GM12878 (cell line): ENCODE measurements around the gene PSMC3. TPM values are rescaled to one million over a fixed set of nuclear protein-coding genes. Genes with fewer than 3 reads are reported as not detected.

Source experiments
- BCLAF1 ChIP-seq: fragments of 450-650 bp; IDR thresholded peaks from 2 replicates; pipeline ENCODE4 v1.6.1; 2017; ENCODE audit warnings: antibody characterized with exemption, mild to moderate bottlenecking, moderate library complexity
- E2F4 ChIP-seq: IDR thresholded peaks from 2 replicates; pipeline ENCODE4 v1.6.1; 2012; ENCODE audit warnings: low read depth, low read length, improper control_type of control experiment
- EGR1 ChIP-seq, 2 experiments: IDR thresholded peaks; 1 replicate in 1 of 2; 2 replicates in 1 of 2; pipeline ENCODE4 v1.6.1; 2011 to 2012; ENCODE audit warnings: low read depth in 2 of 2, low read length in 2 of 2, borderline replicate concordance in 1 of 2, mild to moderate bottlenecking in 1 of 2, moderate library complexity in 1 of 2
- ESRRA ChIP-seq: IDR thresholded peaks from 2 replicates; pipeline ENCODE4 v1.6.1; 2012; ENCODE audit warnings: mild to moderate bottlenecking, low read length, improper control_type of control experiment
- FOS ChIP-seq: IDR thresholded peaks from 3 replicates; pipeline ENCODE4 v1.6.1; 2011; ENCODE audit warnings: borderline replicate concordance; ENCODE audit not compliant: insufficient read length; ENCODE audit errors: extremely low read depth
- HDAC6 ChIP-seq: fragments of 200-600 bp; sonication (generic); IDR thresholded peaks from one replicate; pipeline ENCODE4 v1.8.0; 2017; ENCODE audit warnings: antibody characterized with exemption; ENCODE audit not compliant: unreplicated experiment
- NFXL1 ChIP-seq: fragments of 450-650 bp; IDR thresholded peaks from 2 replicates; pipeline ENCODE4 v1.6.1; 2017; ENCODE audit warnings: antibody characterized with exemption, mild to moderate bottlenecking, borderline replicate concordance
- NFYA ChIP-seq: IDR thresholded peaks from 2 replicates; pipeline ENCODE4 v1.6.1; 2011; ENCODE audit warnings: low read depth, mild to moderate bottlenecking, low read length, improper control_type of control experiment, borderline replicate concordance
- NR2C2 ChIP-seq: IDR thresholded peaks from 2 replicates; pipeline ENCODE4 v1.6.1; 2011; ENCODE audit warnings: borderline replicate concordance, low read depth; ENCODE audit not compliant: control insufficient read depth, insufficient read length
- POLR2AphosphoS2 ChIP-seq: IDR thresholded peaks from 2 replicates; pipeline ENCODE4 v1.6.1; 2011; ENCODE audit warnings: low read depth, mild to moderate bottlenecking, low read length, improper control_type of control experiment, moderate library complexity
- RELA ChIP-seq: fragments of 450-650 bp; IDR thresholded peaks from 2 replicates; pipeline ENCODE4 v1.8.0; 2014; ENCODE audit warnings: borderline replicate concordance; ENCODE audit not compliant: partially characterized antibody
- RELB ChIP-seq: fragments of 450-650 bp; IDR thresholded peaks from 2 replicates; pipeline ENCODE4 v1.6.1; 2017; ENCODE audit warnings: low read depth, mild to moderate bottlenecking, moderate library complexity
- SIX5 ChIP-seq: IDR thresholded peaks from 2 replicates; pipeline ENCODE4 v1.6.1; 2011; ENCODE audit warnings: mild to moderate bottlenecking, low read depth, low read length, moderate library complexity; ENCODE audit not compliant: severe bottlenecking
- SUPT20H ChIP-seq: IDR thresholded peaks from 2 replicates; pipeline ENCODE4 v1.6.1; 2011; ENCODE audit warnings: low read depth, mild to moderate bottlenecking, low read length, moderate library complexity, borderline replicate concordance; ENCODE audit not compliant: control insufficient read depth
- TCF7 ChIP-seq: IDR thresholded peaks from 2 replicates; pipeline ENCODE4 v1.6.1; 2014; ENCODE audit warnings: antibody characterized with exemption, borderline replicate concordance
- WRNIP1 ChIP-seq: IDR thresholded peaks from 2 replicates; pipeline ENCODE4 v1.6.1; 2011; ENCODE audit warnings: low read depth, low read length, improper control_type of control experiment, borderline replicate concordance
- YY1 ChIP-seq: IDR thresholded peaks from 2 replicates; pipeline ENCODE4 v1.6.1; 2011; ENCODE audit warnings: low read depth, mild to moderate bottlenecking, low read length
- ZBTB33 ChIP-seq: fragments of 450-650 bp; IDR thresholded peaks from 2 replicates; pipeline ENCODE4 v1.6.1; 2017; ENCODE audit warnings: mild to moderate bottlenecking
- ZSCAN29 ChIP-seq: fragments of 450-650 bp; IDR thresholded peaks from 2 replicates; pipeline ENCODE4 v1.6.1; 2017; ENCODE audit warnings: mild to moderate bottlenecking, moderate library complexity
- ZZZ3 ChIP-seq: IDR thresholded peaks from 2 replicates; pipeline ENCODE4 v1.6.1; 2011; ENCODE audit warnings: low read depth; ENCODE audit not compliant: control insufficient read depth, insufficient read length
- polyA plus RNA-seq, 11 experiments: library from polyadenylated mRNA; depleted of rRNA in 4 of 11; unstranded in 6 of 11; stranded (reverse) in 5 of 11; fragments of >200 nt; fragmentation: Nextera tagmentation in 4 of 11; fragmentation: Illumina TruSeq in 1 of 11; extraction: Ambion mirVana in 4 of 11; extraction: Trizol in 1 of 11; gene quantifications; 1 replicate in 1 of 11; 2 replicates in 10 of 11; pipeline versions ENCODE4 v1.2.1 to v1.2.3, GENCODE V29; 2011 to 2016; ENCODE audit warnings: inconsistent platforms in 2 of 11, missing spikeins in 2 of 11, low read depth in 1 of 11
- total RNA-seq, 4 experiments: library from RNA; depleted of rRNA in 3 of 4; stranded (reverse); fragments of >200 nt in 3 of 4; fragmentation: Illumina TruSeq in 1 of 4; extraction: Trizol in 1 of 4; gene quantifications; 2 replicates each; pipeline versions ENCODE4 v1.2.1 to v1.2.3, GENCODE V29; 2013 to 2021

The PSMC3 gene
- total and polyA plus RNA-seq, 10 of the 15 experiments (the other 5 are each of a cell fraction or from before 2014, with no cell fraction given): 39.5 to 289 (median 155) TPM

- peak; percentile 74 for TF ChIP-seq YY1
- TF ChIP-seq BCLAF1: no peak
- TF ChIP-seq FOS: no peak
- no peak for TF ChIP-seq TCF7
- no peak for TF ChIP-seq NFYA
- TF ChIP-seq RELB: 0 out of 2 replicates have a peak, but pooled peaks have one; percentile 34
- no peak for TF ChIP-seq SUPT20H
- no peak for TF ChIP-seq WRNIP1
- TF ChIP-seq ZZZ3: no peak
- no peak for TF ChIP-seq NR2C2
- TF ChIP-seq ZBTB33: peak; percentile 50; the same call in 1 of the 2 replicates
- TF ChIP-seq E2F4: no peak
- no peak for TF ChIP-seq SIX5
- TF ChIP-seq HDAC6: no peak
- TF ChIP-seq NFXL1: no peak
- TF ChIP-seq RELA: no peak
- TF ChIP-seq ESRRA: no peak
- TF ChIP-seq ZSCAN29: no peak
- TF ChIP-seq POLR2AphosphoS2: 0 out of 2 replicates have a peak, but pooled peaks have one; percentile 78
- TF ChIP-seq EGR1 (IDR thresholded peaks at IDR 0.05; ENCODE audit: borderline replicate concordance in 1 of 2, low read depth in 2 of 2, low read length in 2 of 2): peak in 1 of 2 experiments; percentile 61; a peak in 1 of 3 replicates
These were observed 31.7 kb downstream of the PSMC3 start (continued) for GRCh38 chr11:47394322-47395222.
